NB4 (cell line): Measurements from ENCODE around the gene AK8.

Experiments
- MYC ChIP-seq: IDR thresholded peaks from 2 replicates; pipeline ENCODE4 v1.6.1; 2011; ENCODE audit warnings: low read depth, low read length
- POLR2A ChIP-seq: IDR thresholded peaks from 2 replicates; pipeline ENCODE4 v1.6.1; 2011; ENCODE audit warnings: mild to moderate bottlenecking; ENCODE audit not compliant: insufficient read length; ENCODE audit errors: extremely low read depth
- TF ChIP-seq, protein P1 (sequence below): IDR thresholded peaks from one replicate; pipeline ENCODE4 v1.5.1; 2012; ENCODE audit warnings: low read depth, low read length
- TF ChIP-seq, protein P2 (sequence below): IDR thresholded peaks from 2 replicates; pipeline ENCODE4 v1.6.1; 2011; ENCODE audit warnings: low read depth, low read length

DNA sequence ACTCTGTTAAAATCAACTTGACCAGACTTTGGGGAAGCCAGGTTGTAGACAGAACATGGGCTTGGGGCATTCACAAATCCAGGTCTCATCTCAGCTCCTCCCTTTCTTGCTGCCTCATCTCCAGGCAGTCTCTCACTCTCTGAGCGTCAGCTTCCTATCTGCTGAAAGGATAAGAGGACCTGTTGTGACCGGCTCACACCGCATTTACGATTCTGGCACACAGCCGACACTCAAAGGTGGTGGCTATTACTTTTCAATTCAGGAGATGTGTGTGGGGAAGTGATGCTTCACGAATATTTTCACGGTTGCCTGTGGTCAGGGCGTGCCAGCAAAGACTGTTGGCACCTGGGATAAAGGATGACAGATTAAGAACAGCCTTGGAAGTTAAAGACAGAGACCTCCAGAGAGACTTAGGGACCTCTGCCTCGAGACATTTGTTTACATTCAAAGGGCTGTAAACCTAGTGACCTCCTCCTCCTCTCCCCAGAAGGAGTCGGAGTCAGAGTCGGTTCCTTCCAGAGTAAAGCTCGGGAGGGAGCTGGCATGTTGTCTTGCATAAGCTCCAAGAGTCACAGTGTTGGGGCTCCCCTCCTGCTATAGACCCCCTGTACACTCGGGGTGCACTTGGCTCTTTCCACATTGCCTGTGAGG is 83.2 kb downstream of the AK8 start:
- TF ChIP-seq, protein P1, sequence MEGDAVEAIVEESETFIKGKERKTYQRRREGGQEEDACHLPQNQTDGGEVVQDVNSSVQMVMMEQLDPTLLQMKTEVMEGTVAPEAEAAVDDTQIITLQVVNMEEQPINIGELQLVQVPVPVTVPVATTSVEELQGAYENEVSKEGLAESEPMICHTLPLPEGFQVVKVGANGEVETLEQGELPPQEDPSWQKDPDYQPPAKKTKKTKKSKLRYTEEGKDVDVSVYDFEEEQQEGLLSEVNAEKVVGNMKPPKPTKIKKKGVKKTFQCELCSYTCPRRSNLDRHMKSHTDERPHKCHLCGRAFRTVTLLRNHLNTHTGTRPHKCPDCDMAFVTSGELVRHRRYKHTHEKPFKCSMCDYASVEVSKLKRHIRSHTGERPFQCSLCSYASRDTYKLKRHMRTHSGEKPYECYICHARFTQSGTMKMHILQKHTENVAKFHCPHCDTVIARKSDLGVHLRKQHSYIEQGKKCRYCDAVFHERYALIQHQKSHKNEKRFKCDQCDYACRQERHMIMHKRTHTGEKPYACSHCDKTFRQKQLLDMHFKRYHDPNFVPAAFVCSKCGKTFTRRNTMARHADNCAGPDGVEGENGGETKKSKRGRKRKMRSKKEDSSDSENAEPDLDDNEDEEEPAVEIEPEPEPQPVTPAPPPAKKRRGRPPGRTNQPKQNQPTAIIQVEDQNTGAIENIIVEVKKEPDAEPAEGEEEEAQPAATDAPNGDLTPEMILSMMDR, result no peak
- TF ChIP-seq POLR2A, result no peak
- TF ChIP-seq, protein P2, sequence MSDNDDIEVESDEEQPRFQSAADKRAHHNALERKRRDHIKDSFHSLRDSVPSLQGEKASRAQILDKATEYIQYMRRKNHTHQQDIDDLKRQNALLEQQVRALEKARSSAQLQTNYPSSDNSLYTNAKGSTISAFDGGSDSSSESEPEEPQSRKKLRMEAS, result no peak
- no peak for TF ChIP-seq MYC
